ENCODE measurements around the gene ST6GALNAC3.

ST6GALNAC3 gene

GRCh38 chr1:76581712-76582111 is 507.2 kb downstream of the ST6GALNAC3 start:
- DNase-seq (ENCODE audit: low read depth in 2 of 2): no peak

GRCh38 chr1:76583235-76583868 is 508.8 kb downstream of the ST6GALNAC3 start:
- DNase-seq (ENCODE audit: low read depth in 2 of 2): no peak

- no peak for DNase-seq (ENCODE audit: low read depth in 2 of 2)
Measured at GRCh38 chr1:76583875-76584477, 509.4 kb downstream of the ST6GALNAC3 start.

- DNase-seq (ENCODE audit: low read depth in 2 of 2): no peak
Measured at GRCh38 chr1:76585980-76586674, 511.6 kb downstream of the ST6GALNAC3 start.

GRCh38 chr1:76587212-76587611 is 512.7 kb downstream of the ST6GALNAC3 start:
- DNase-seq (ENCODE audit: low read depth in 2 of 2): no peak

- DNase-seq (ENCODE audit: low read depth in 2 of 2): no peak
Measured at GRCh38 chr1:76591461-76591860, 516.9 kb downstream of the ST6GALNAC3 start.

GRCh38 chr1:76591963-76592362 is 517.4 kb downstream of the ST6GALNAC3 start:
- no peak for DNase-seq (ENCODE audit: low read depth in 2 of 2)

GRCh38 chr1:76593141-76593540 is 518.6 kb downstream of the ST6GALNAC3 start:
- no peak for DNase-seq (ENCODE audit: low read depth in 2 of 2)

GRCh38 chr1:76593618-76594017 is 519.1 kb downstream of the ST6GALNAC3 start:
- no peak for DNase-seq (ENCODE audit: low read depth in 2 of 2)

GRCh38 chr1:76595024-76595423 is 520.5 kb downstream of the ST6GALNAC3 start:
- no peak for DNase-seq (ENCODE audit: low read depth in 2 of 2)

GRCh38 chr1:76601465-76601864 is 526.9 kb downstream of the ST6GALNAC3 start:
- no peak for DNase-seq (ENCODE audit: low read depth in 2 of 2)

- no peak for DNase-seq (ENCODE audit: low read depth in 2 of 2)
Measured at GRCh38 chr1:76607717-76608116, 533.2 kb downstream of the ST6GALNAC3 start.

- DNase-seq (ENCODE audit: low read depth in 2 of 2): no peak
Measured at GRCh38 chr1:76611770-76612445, 537.4 kb downstream of the ST6GALNAC3 start.

- DNase-seq (ENCODE audit: low read depth in 2 of 2): no peak
Measured at GRCh38 chr1:76613886-76614285, 539.3 kb downstream of the ST6GALNAC3 start.

- DNase-seq (ENCODE audit: low read depth in 2 of 2): no peak
Measured at GRCh38 chr1:76615253-76616035, 540.9 kb downstream of the ST6GALNAC3 start.

- no peak for DNase-seq (ENCODE audit: low read depth in 2 of 2)
Measured at GRCh38 chr1:76620371-76620770, 545.8 kb downstream of the ST6GALNAC3 start.

- DNase-seq (ENCODE audit: low read depth in 2 of 2): no peak
Measured at GRCh38 chr1:76622774-76623528, 548.4 kb downstream of the ST6GALNAC3 start.

GRCh38 chr1:76625886-76626678 is 551.5 kb downstream of the ST6GALNAC3 start:
- no peak for DNase-seq (ENCODE audit: low read depth in 2 of 2)

GRCh38 chr1:76627498-76627897 is 553.0 kb downstream of the ST6GALNAC3 start:
- DNase-seq (ENCODE audit: low read depth in 2 of 2): no peak

GRCh38 chr1:76627901-76628300 is 553.4 kb downstream of the ST6GALNAC3 start:
- DNase-seq (ENCODE audit: low read depth in 2 of 2): no peak

All from stimulated activated CD4-positive, alpha-beta T cell treated with anti-CD3 and anti-CD28 coated beads, Interleukin-12 subunit alpha, Interleukin-12 subunit beta, amount 100 ng/mL, for 24 hours (primary cell).